Activated T-helper 1 cell treated with anti-CD3 and anti-CD28 coated beads, Interleukin-2, amount 50 U/mL, for 16 hours (primary cell): ENCODE data around the gene OPHN1.
"Not testable (repeated sequence)": the region's sequence is repeated elsewhere in the genome, so short reads cannot be mapped to it uniquely, and the experiment has no call there.

ENCODE experiments used
- DNase-seq, 2 donors: peaks; one replicate each; pipeline ENCODE4 v3.0.0-alpha.2; 2020; ENCODE audit warnings: low read depth in 1 of 2, low spot score in 1 of 2

OPHN1 gene

GRCh38 chrX:68424719-68425118 lies 8.6 kb downstream of the OPHN1 start:
- no peak for DNase-seq

- DNase-seq = no peak
Observed at GRCh38 chrX:68422478-68422877, 10.8 kb downstream of the OPHN1 start.

GRCh38 chrX:68421636-68422035 lies 11.7 kb downstream of the OPHN1 start:
- DNase-seq = no peak

- DNase-seq = no peak
Observed at GRCh38 chrX:68420559-68420958, 12.7 kb downstream of the OPHN1 start.

- no peak for DNase-seq
Observed at GRCh38 chrX:68419975-68420374, 13.3 kb downstream of the OPHN1 start.

GRCh38 chrX:68417651-68418050 lies 15.6 kb downstream of the OPHN1 start:
- DNase-seq = no peak

- DNase-seq = no peak
Observed at GRCh38 chrX:68416592-68416991, 16.7 kb downstream of the OPHN1 start.

- no peak for DNase-seq
Observed at GRCh38 chrX:68415316-68415715, 18.0 kb downstream of the OPHN1 start.

GRCh38 chrX:68413254-68413653 lies 20.0 kb downstream of the OPHN1 start:
- DNase-seq = no peak

- DNase-seq = no peak
Observed at GRCh38 chrX:68411729-68412128, 21.6 kb downstream of the OPHN1 start.

GRCh38 chrX:68409194-68409593 lies 24.1 kb downstream of the OPHN1 start:
- DNase-seq = no peak

- DNase-seq = no peak
Observed at GRCh38 chrX:68403522-68403921, 29.8 kb downstream of the OPHN1 start.

GRCh38 chrX:68403038-68403437 lies 30.3 kb downstream of the OPHN1 start:
- DNase-seq = no peak

GRCh38 chrX:68402094-68402493 lies 31.2 kb downstream of the OPHN1 start:
- no peak for DNase-seq

GRCh38 chrX:68398291-68398690 lies 35.0 kb downstream of the OPHN1 start:
- DNase-seq = no peak

- no peak for DNase-seq
Observed at GRCh38 chrX:68396953-68397352, 36.3 kb downstream of the OPHN1 start.

- not testable (repeated sequence) for DNase-seq
Observed at GRCh38 chrX:68389419-68389960, 43.8 kb downstream of the OPHN1 start.

GRCh38 chrX:68387776-68388175 lies 45.5 kb downstream of the OPHN1 start:
- no peak for DNase-seq

GRCh38 chrX:68383540-68383939 lies 49.8 kb downstream of the OPHN1 start:
- no peak for DNase-seq

GRCh38 chrX:68377579-68377978 lies 55.7 kb downstream of the OPHN1 start:
- DNase-seq = not testable (repeated sequence)

GRCh38 chrX:68376373-68376772 lies 56.9 kb downstream of the OPHN1 start:
- DNase-seq = no peak

GRCh38 chrX:68375803-68376202 lies 57.5 kb downstream of the OPHN1 start:
- no peak for DNase-seq

GRCh38 chrX:68372665-68373064 lies 60.6 kb downstream of the OPHN1 start:
- no peak for DNase-seq

GRCh38 chrX:68369559-68369958 lies 63.7 kb downstream of the OPHN1 start:
- DNase-seq = no peak
